SU-DHL-6 (cell line): Measurements from ENCODE around the gene HMGB4.

Experiments
- CTCF ChIP-seq: fragments of 200-600 bp; sonication (generic); IDR thresholded peaks from one replicate; pipeline ENCODE4 v1.5.1; 2017; ENCODE audit warnings: antibody characterized with exemption, mild to moderate bottlenecking, low read length, moderate library complexity; ENCODE audit not compliant: insufficient read depth, poor library complexity, severe bottlenecking
- EZH2phosphoT487 ChIP-seq: fragments of 200-600 bp; sonication (generic), shearing (Covaris generic); conservative IDR thresholded peaks from 2 replicates; pipeline ENCODE4 v1.6.1; 2018; ENCODE audit warnings: mild to moderate bottlenecking, antibody characterized with exemption, low read length, moderate library complexity, mixed read lengths

GRCh38 chr1:33852711-33853110 lies 11.2 kb upstream of the HMGB4 start:
- TF ChIP-seq CTCF (no peak), EZH2phosphoT487 (no peak)
